HCT116 (cell line): ENCODE measurements around the gene THSD7A. TPM values are rescaled to one million over a fixed set of nuclear protein-coding genes. Genes with fewer than 3 reads are reported as not detected.

Experiments used
- ATAC-seq: fragments of 200-7000 bp; cut with Tn5 transposase; 2 replicates; pipeline ENCODE4 v1.9.1; 2020; ENCODE audit warnings: mild to moderate bottlenecking, moderate library complexity
- BruUV-seq: library from RNA; stranded (reverse); fragments of 400-500 nt; replicated peaks from 2 replicates; lab custom pipeline; 2021; lab: Mats Ljungman, UMichigan
- CTCF ChIA-PET: fragments of 300-600 bp; sonication (Branson Sonifier 250); formaldehyde crosslinking; loops from one replicate; lab custom pipeline; 2021; ENCODE audit warnings: antibody characterized with exemption; lab: Charles Lee
- POLR2A ChIA-PET: fragments of 300-600, 350-600 bp; sonication (Branson Sonifier 250); formaldehyde crosslinking; loops from one replicate; lab custom pipeline; 2021; ENCODE audit warnings: antibody characterized with exemption; lab: Charles Lee
- RAD21 ChIA-PET, 2 experiments: fragments of 300-600 bp; sonication (Branson Sonifier 250); formaldehyde crosslinking; loops; one replicate each; lab custom pipeline; 2023; ENCODE audit warnings: low total read pairs in 2 of 2; ENCODE audit not compliant: uncharacterized antibody in 2 of 2, unreplicated experiment in 2 of 2, low non-redundant PET in 1 of 2; lab: Charles Lee
- DNase-seq: peaks from one replicate; pipeline ENCODE4 v3.0.0-alpha.2; 2010; ENCODE audit warnings: low read depth, low spot score
- H2AFZ ChIP-seq: fragments of 200-600 bp; shearing (Covaris generic), sonication (generic); 2 replicates; pipeline ENCODE4 v1.6.1; 2017; ENCODE audit warnings: low read depth, mixed run types, mixed read lengths, antibody characterized with exemption, low read length; ENCODE audit not compliant: poor library complexity, severe bottlenecking
- H3K27ac ChIP-seq: 2 replicates; pipeline ENCODE4 v1.5.1; 2012; ENCODE audit warnings: low read depth, low read length
- H3K27me3 ChIP-seq: fragments of 200-600 bp; sonication (generic); 2 replicates; pipeline ENCODE4 v1.6.1; 2016; ENCODE audit warnings: mixed run types, low read length, mixed read lengths; ENCODE audit not compliant: insufficient read depth
- H3K36me3 ChIP-seq, 2 experiments: fragments of 200-500 bp in 1 of 2; fragments of 200-600 bp in 1 of 2; sonication (Bioruptor generic) in 1 of 2; sonication (generic) in 1 of 2; 2 replicates each; pipeline versions ENCODE4 v1.5.1 to v1.6.1; 2014 to 2016; ENCODE audit warnings: low read length in 2 of 2, inconsistent platforms in 1 of 2, mixed read lengths in 1 of 2, mixed run types in 1 of 2; ENCODE audit not compliant: insufficient read depth in 2 of 2, control insufficient read depth in 1 of 2
- H3K4me1 ChIP-seq, 2 experiments: fragments of 200-600 bp in 1 of 2; sonication (generic) in 1 of 2; 2 replicates each; pipeline versions ENCODE4 v1.5.1 to v1.6.1; 2012 to 2017; ENCODE audit warnings: low read length in 2 of 2, inconsistent platforms in 1 of 2, mild to moderate bottlenecking in 1 of 2, mixed read lengths in 1 of 2, mixed run types in 1 of 2, moderate library complexity in 1 of 2; ENCODE audit not compliant: insufficient read depth in 2 of 2, control insufficient read depth in 1 of 2
- H3K4me2 ChIP-seq: fragments of 200-600 bp; sonication (generic); 2 replicates; pipeline ENCODE4 v1.6.1; 2017; ENCODE audit warnings: mixed run types, low read length, mixed read lengths
- H3K4me3 ChIP-seq, 2 experiments: fragments of 200-600 bp in 1 of 2; sonication (generic) in 1 of 2; replicated peaks in 1 of 2; 2 replicates each; pipeline ENCODE4 v1.5.1; 2011 to 2016; ENCODE audit warnings: low read length in 2 of 2, control low read depth in 1 of 2, low read depth in 1 of 2, mild to moderate bottlenecking in 1 of 2, mixed read lengths in 1 of 2, mixed run types in 1 of 2
- H3K79me2 ChIP-seq: fragments of 200-600 bp; sonication (generic); 2 replicates; pipeline ENCODE4 v1.6.1; 2017; ENCODE audit warnings: mild to moderate bottlenecking, mixed run types, low read length, moderate library complexity, mixed read lengths; ENCODE audit not compliant: insufficient read depth
- H3K9ac ChIP-seq: fragments of 200-600 bp; sonication (generic); 2 replicates; pipeline ENCODE4 v1.6.1; 2016; ENCODE audit warnings: low read length, mixed read lengths
- H3K9me2 ChIP-seq: fragments of 200-600 bp; sonication (generic), shearing (Covaris generic); 2 replicates; pipeline ENCODE4 v1.6.1; 2017; ENCODE audit warnings: mixed run types, mild to moderate bottlenecking, moderate library complexity; ENCODE audit not compliant: insufficient read depth
- H3K9me3 ChIP-seq, 2 experiments: fragments of 200-500 bp in 1 of 2; fragments of 200-600 bp in 1 of 2; sonication (Bioruptor generic) in 1 of 2; sonication (generic) in 1 of 2; 2 replicates each; pipeline ENCODE4 v1.6.1; 2014 to 2017; ENCODE audit warnings: low read length in 2 of 2, mixed read lengths in 2 of 2, inconsistent platforms in 1 of 2, low read depth in 1 of 2, mild to moderate bottlenecking in 1 of 2, mixed run types in 1 of 2, moderate library complexity in 1 of 2; ENCODE audit not compliant: control insufficient read depth in 1 of 2, insufficient read depth in 1 of 2
- H4K20me1 ChIP-seq: fragments of 200-600 bp; sonication (generic), shearing (Covaris generic); 2 replicates; pipeline ENCODE4 v1.6.1; 2017; ENCODE audit warnings: mixed run types, mild to moderate bottlenecking, moderate library complexity; ENCODE audit not compliant: insufficient read depth
- CEBPB ChIP-seq: IDR thresholded peaks from 2 replicates; pipeline ENCODE4 v1.6.1; 2012; ENCODE audit warnings: low read depth
- EGR1 ChIP-seq: IDR thresholded peaks from 2 replicates; pipeline ENCODE4 v1.6.1; 2012; ENCODE audit warnings: low read depth
- FOSL1 ChIP-seq: IDR thresholded peaks from 2 replicates; pipeline ENCODE4 v1.6.1; 2012; ENCODE audit warnings: low read depth
- JUND ChIP-seq: IDR thresholded peaks from 2 replicates; pipeline ENCODE4 v1.6.1; 2012
- POLR2A ChIP-seq: IDR thresholded peaks from 2 replicates; pipeline ENCODE4 v1.7.0; 2011; ENCODE audit warnings: borderline replicate concordance; ENCODE audit not compliant: insufficient read depth, insufficient read length; ENCODE audit errors: extremely low read depth
- POLR2AphosphoS5 ChIP-seq: IDR thresholded peaks from 2 replicates; pipeline ENCODE4 v1.6.1; 2011; ENCODE audit warnings: mild to moderate bottlenecking, low read depth, low read length, moderate library complexity
- RAD21 ChIP-seq: IDR thresholded peaks from 2 replicates; pipeline ENCODE4 v1.6.1; 2012; ENCODE audit warnings: low read depth, mild to moderate bottlenecking
- SIN3A ChIP-seq: IDR thresholded peaks from 2 replicates; pipeline ENCODE4 v1.6.1; 2012; ENCODE audit warnings: low read depth
- SP1 ChIP-seq: IDR thresholded peaks from 2 replicates; pipeline ENCODE4 v1.6.1; 2012; ENCODE audit warnings: low read depth
- ZBTB33 ChIP-seq: IDR thresholded peaks from 2 replicates; pipeline ENCODE4 v1.6.1; 2011; ENCODE audit warnings: mild to moderate bottlenecking, low read length, moderate library complexity; ENCODE audit not compliant: insufficient replicate concordance; ENCODE audit errors: extremely low read depth
- ZNF274 ChIP-seq: fragments of 200-500 bp; sonication (Bioruptor generic); IDR thresholded peaks from 2 replicates; pipeline ENCODE4 v1.6.1; 2014; ENCODE audit warnings: mild to moderate bottlenecking, low read depth, low read length, inconsistent platforms
- intact Hi-C: fragments of 100-400 bp; cut with micrococcal nuclease; formaldehyde crosslinking; loops from 2 replicates; pipeline ENCODE4 v1.10.0; 2022
- total RNA-seq: library from RNA; stranded (reverse); gene quantifications from one replicate; pipeline ENCODE4 v1.2.1, GENCODE V29; 2021; ENCODE audit not compliant: unreplicated experiment
- TF ChIP-seq, protein P1 (sequence below): IDR thresholded peaks from 2 replicates; pipeline ENCODE4 v1.6.1; 2012
- TF ChIP-seq, protein P2 (sequence below): IDR thresholded peaks from 2 replicates; pipeline ENCODE4 v1.6.1; 2012; ENCODE audit warnings: low read depth

Gene THSD7A
- total RNA-seq, 1 experiment from 2014 or later, result 0.05 TPM

DNA sequence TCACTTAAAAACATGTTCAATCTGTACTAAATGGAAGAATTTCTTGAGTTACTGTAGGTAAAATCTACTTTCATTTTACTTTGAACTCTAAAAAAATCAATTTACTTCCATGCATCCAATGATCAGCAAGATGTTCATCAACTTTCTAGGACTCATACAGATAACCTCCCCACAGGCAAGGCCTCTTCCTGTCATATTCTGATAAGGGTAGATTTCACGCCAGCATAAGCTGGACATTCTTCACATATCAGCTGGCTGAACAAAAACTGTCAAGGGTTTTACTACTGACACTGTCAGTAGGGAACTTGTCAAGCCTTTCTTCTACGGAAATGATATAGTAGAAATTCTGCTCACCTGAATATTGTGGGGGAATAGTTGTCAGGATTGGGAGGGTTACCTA is 244.9 kb downstream of the THSD7A start:
- ChIA-PET RAD21 (no interaction called here), CTCF (no interaction called here), POLR2A (no interaction called here)
- no peaks in the 10 kb centered on the region for H3K9me2 ChIP-seq
- H3K4me3 ChIP-seq, result no peak overlapping the region
- no peaks in the 10 kb centered on the region for H4K20me1 ChIP-seq
- ATAC-seq (no peak), DNase-seq (no peak)
- no peaks in the 10 kb centered on the region for H3K79me2 ChIP-seq
- BruUV-seq, result no TSS peak
- TF ChIP-seq SIN3A, result no peak
- no peak for TF ChIP-seq POLR2A
- no peak for TF ChIP-seq SP1
- no peak for TF ChIP-seq CEBPB
- TF ChIP-seq, protein P1, sequence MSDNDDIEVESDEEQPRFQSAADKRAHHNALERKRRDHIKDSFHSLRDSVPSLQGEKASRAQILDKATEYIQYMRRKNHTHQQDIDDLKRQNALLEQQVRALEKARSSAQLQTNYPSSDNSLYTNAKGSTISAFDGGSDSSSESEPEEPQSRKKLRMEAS, result no peak
- TF ChIP-seq EGR1, result no peak
- TF ChIP-seq, protein P2, sequence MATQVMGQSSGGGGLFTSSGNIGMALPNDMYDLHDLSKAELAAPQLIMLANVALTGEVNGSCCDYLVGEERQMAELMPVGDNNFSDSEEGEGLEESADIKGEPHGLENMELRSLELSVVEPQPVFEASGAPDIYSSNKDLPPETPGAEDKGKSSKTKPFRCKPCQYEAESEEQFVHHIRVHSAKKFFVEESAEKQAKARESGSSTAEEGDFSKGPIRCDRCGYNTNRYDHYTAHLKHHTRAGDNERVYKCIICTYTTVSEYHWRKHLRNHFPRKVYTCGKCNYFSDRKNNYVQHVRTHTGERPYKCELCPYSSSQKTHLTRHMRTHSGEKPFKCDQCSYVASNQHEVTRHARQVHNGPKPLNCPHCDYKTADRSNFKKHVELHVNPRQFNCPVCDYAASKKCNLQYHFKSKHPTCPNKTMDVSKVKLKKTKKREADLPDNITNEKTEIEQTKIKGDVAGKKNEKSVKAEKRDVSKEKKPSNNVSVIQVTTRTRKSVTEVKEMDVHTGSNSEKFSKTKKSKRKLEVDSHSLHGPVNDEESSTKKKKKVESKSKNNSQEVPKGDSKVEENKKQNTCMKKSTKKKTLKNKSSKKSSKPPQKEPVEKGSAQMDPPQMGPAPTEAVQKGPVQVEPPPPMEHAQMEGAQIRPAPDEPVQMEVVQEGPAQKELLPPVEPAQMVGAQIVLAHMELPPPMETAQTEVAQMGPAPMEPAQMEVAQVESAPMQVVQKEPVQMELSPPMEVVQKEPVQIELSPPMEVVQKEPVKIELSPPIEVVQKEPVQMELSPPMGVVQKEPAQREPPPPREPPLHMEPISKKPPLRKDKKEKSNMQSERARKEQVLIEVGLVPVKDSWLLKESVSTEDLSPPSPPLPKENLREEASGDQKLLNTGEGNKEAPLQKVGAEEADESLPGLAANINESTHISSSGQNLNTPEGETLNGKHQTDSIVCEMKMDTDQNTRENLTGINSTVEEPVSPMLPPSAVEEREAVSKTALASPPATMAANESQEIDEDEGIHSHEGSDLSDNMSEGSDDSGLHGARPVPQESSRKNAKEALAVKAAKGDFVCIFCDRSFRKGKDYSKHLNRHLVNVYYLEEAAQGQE, result no peak
- no peak for TF ChIP-seq RAD21
- TF ChIP-seq POLR2AphosphoS5, result no peak
- no peak for TF ChIP-seq ZBTB33
- TF ChIP-seq ZNF274, result no peak
- TF ChIP-seq FOSL1, result no peak
- no peak for TF ChIP-seq JUND
- H3K36me3 ChIP-seq, result no peaks in the 10 kb centered on the region
- H3K27me3 ChIP-seq, result no peaks in the 10 kb centered on the region
- no peak overlapping the region for H3K27ac ChIP-seq
- no peaks in the 10 kb centered on the region for H3K9me3 ChIP-seq
- no peak overlapping the region for H3K9ac ChIP-seq
- no peaks in the 10 kb centered on the region for H3K4me1 ChIP-seq
- H2AFZ ChIP-seq, result no peak overlapping the region
- H3K4me2 ChIP-seq, result no peak overlapping the region
- intact Hi-C loops, result no loop called here
